HTERT RPE-1 (cell line): ENCODE results near the gene SERPINB7.

Experiments
- in situ Hi-C: fragments of 300-500 bp; cut with MboI; formaldehyde crosslinking; loops from 4 replicates; pipeline ENCODE4 v1.14.3; 2020; ENCODE audit warnings: low sequenced_read_pairs

The SERPINB7 gene

GRCh38 chr18:63784787-63785452, 9.7 kb downstream of the SERPINB7 start:
- in situ Hi-C loops = no loop called here

- in situ Hi-C loops = no loop called here
Observed at GRCh38 chr18:63787673-63788072, 12.5 kb downstream of the SERPINB7 start.

GRCh38 chr18:63788447-63789096, 13.4 kb downstream of the SERPINB7 start:
- in situ Hi-C loops = no loop called here

GRCh38 chr18:63789327-63789726, 14.1 kb downstream of the SERPINB7 start:
- in situ Hi-C loops = no loop called here

GRCh38 chr18:63795606-63796005, 20.4 kb downstream of the SERPINB7 start:
- in situ Hi-C loops = no loop called here

- in situ Hi-C loops = no loop called here
Observed at GRCh38 chr18:63799189-63799588, 24.0 kb downstream of the SERPINB7 start.

- in situ Hi-C loops = no loop called here
Observed at GRCh38 chr18:63801343-63801742, 26.1 kb downstream of the SERPINB7 start.

- in situ Hi-C loops = no loop called here
Observed at GRCh38 chr18:63808125-63808524, 32.9 kb downstream of the SERPINB7 start.

- in situ Hi-C loops = no loop called here
Observed at GRCh38 chr18:63817441-63818051, 42.3 kb downstream of the SERPINB7 start.

GRCh38 chr18:63818212-63818611, 43.0 kb downstream of the SERPINB7 start:
- in situ Hi-C loops = no loop called here

- in situ Hi-C loops = no loop called here
Observed at GRCh38 chr18:63819786-63820185, 44.6 kb downstream of the SERPINB7 start.

GRCh38 chr18:63820694-63821093, 45.5 kb downstream of the SERPINB7 start:
- in situ Hi-C loops = no loop called here

GRCh38 chr18:63823516-63824219, 48.5 kb downstream of the SERPINB7 start:
- in situ Hi-C loops = no loop called here

- in situ Hi-C loops = no loop called here
Observed at GRCh38 chr18:63824220-63824525, 49.0 kb downstream of the SERPINB7 start.

- in situ Hi-C loops = no loop called here
Observed at GRCh38 chr18:63828120-63828519, 52.9 kb downstream of the SERPINB7 start.

- in situ Hi-C loops = no loop called here
Observed at GRCh38 chr18:63828656-63829055, 53.4 kb downstream of the SERPINB7 start.

- in situ Hi-C loops = no loop called here
Observed at GRCh38 chr18:63829886-63830285, 54.7 kb downstream of the SERPINB7 start.

- in situ Hi-C loops = no loop called here
Observed at GRCh38 chr18:63831080-63831788, 56.0 kb downstream of the SERPINB7 start.

- in situ Hi-C loops = no loop called here
Observed at GRCh38 chr18:63832470-63832869, 57.3 kb downstream of the SERPINB7 start.

- in situ Hi-C loops = no loop called here
Observed at GRCh38 chr18:63834471-63835113, 59.4 kb downstream of the SERPINB7 start.

- in situ Hi-C loops = no loop called here
Observed at GRCh38 chr18:63836456-63836855, 61.2 kb downstream of the SERPINB7 start.
